ENCODE data around the gene TPD52L1.

DNA sequence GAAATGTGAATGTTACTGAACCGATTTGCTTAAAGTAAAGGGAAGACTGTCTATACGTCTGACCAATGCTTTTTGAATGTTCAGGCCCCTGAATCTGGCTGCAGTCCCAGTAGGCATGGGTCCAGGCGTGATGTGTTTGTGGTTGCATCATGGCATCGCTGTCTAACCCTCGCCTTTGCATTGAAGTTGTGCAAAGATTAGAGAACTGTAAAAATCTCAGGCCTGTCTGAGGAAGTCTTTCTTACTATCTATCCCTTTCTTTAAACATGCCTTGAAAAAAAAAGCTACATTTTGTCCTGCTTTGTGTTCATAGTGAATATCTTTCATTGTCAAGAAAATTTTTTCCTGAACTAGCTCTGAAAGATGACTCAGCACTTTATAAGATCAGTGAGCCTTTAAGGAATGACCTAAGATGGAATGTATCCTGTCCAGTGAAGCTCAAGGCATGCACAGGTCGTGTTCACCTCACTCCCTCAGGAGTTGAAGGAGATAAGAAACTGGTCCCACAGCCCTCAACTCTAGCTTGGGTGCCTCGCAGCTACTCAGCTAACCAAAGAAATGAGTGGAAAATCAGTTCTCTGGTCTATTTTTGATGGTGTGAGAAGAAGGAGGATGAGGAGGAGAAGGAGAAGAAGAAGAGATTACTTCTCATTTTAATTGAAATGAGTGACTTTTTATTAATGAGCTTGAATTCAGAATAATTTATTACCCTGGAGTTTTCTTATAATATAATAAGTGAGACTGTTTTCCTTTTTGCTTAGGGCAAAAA is 48.6 kb downstream of the TPD52L1 start:
- TF ChIP-seq, protein P1, sequence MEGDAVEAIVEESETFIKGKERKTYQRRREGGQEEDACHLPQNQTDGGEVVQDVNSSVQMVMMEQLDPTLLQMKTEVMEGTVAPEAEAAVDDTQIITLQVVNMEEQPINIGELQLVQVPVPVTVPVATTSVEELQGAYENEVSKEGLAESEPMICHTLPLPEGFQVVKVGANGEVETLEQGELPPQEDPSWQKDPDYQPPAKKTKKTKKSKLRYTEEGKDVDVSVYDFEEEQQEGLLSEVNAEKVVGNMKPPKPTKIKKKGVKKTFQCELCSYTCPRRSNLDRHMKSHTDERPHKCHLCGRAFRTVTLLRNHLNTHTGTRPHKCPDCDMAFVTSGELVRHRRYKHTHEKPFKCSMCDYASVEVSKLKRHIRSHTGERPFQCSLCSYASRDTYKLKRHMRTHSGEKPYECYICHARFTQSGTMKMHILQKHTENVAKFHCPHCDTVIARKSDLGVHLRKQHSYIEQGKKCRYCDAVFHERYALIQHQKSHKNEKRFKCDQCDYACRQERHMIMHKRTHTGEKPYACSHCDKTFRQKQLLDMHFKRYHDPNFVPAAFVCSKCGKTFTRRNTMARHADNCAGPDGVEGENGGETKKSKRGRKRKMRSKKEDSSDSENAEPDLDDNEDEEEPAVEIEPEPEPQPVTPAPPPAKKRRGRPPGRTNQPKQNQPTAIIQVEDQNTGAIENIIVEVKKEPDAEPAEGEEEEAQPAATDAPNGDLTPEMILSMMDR (IDR thresholded peaks at IDR 0.05): no peak
- peak in 1 of 4 donors; percentile 13 for TF ChIP-seq POLR2AphosphoS5 (IDR thresholded peaks at IDR 0.05)
